ENCODE measurements around the gene GPR152.
"Not testable (repeated sequence)": the region's sequence is repeated elsewhere in the genome, so short reads cannot be mapped to it uniquely, and the experiment has no call there.

The GPR152 gene

GRCh38 chr11:67489203-67489884, 36.8 kb upstream of the GPR152 start:
- no peak for DNase-seq (ENCODE audit: low read depth)

GRCh38 chr11:67486481-67487195, 34.1 kb upstream of the GPR152 start:
- no peak for DNase-seq (ENCODE audit: low read depth)

GRCh38 chr11:67485873-67486361, 33.4 kb upstream of the GPR152 start:
- not testable (repeated sequence) for DNase-seq (ENCODE audit: low read depth)

GRCh38 chr11:67484847-67485311, 32.4 kb upstream of the GPR152 start:
- no peak for DNase-seq (ENCODE audit: low read depth)

- no peak for DNase-seq (ENCODE audit: low read depth)
Observed at GRCh38 chr11:67483831-67484665, 31.5 kb upstream of the GPR152 start.

GRCh38 chr11:67482827-67483798, 30.6 kb upstream of the GPR152 start, which contains the start of gene AIP:
Gene AIP (plus strand): TSS chr11:67483026. CDS start chr11:67483159, 133 bp downstream.
- peak; percentile 90 for DNase-seq (ENCODE audit: low read depth)

- no peak for DNase-seq (ENCODE audit: low read depth)
Observed at GRCh38 chr11:67482275-67482826, 29.8 kb upstream of the GPR152 start.

- not testable (repeated sequence) for DNase-seq (ENCODE audit: low read depth)
Observed at GRCh38 chr11:67477344-67478050, 25.0 kb upstream of the GPR152 start.

- DNase-seq (ENCODE audit: low read depth): not testable (repeated sequence)
Observed at GRCh38 chr11:67476692-67477091, 24.2 kb upstream of the GPR152 start.

- DNase-seq (ENCODE audit: low read depth): no peak
Observed at GRCh38 chr11:67472882-67473281, 20.4 kb upstream of the GPR152 start.

- no peak for DNase-seq (ENCODE audit: low read depth)
Observed at GRCh38 chr11:67470337-67471002, 17.9 kb upstream of the GPR152 start.

- no peak for DNase-seq (ENCODE audit: low read depth)
Observed at GRCh38 chr11:67469508-67469811, 16.9 kb upstream of the GPR152 start.

- peak; percentile 86 for DNase-seq (ENCODE audit: low read depth)
Observed at GRCh38 chr11:67468759-67469507, 16.4 kb upstream of the GPR152 start, which contains the start of gene TMEM134. Gene TMEM134 (minus strand): TSS chr11:67469251. CDS start chr11:67469192, 59 bp downstream.

GRCh38 chr11:67468456-67468758, 15.9 kb upstream of the GPR152 start:
- DNase-seq (ENCODE audit: low read depth): no peak

GRCh38 chr11:67468056-67468455, 15.5 kb upstream of the GPR152 start:
- DNase-seq (ENCODE audit: low read depth): no peak

GRCh38 chr11:67466962-67467771, 14.6 kb upstream of the GPR152 start:
- no peak for DNase-seq (ENCODE audit: low read depth)

GRCh38 chr11:67466367-67466766, 13.8 kb upstream of the GPR152 start:
- DNase-seq (ENCODE audit: low read depth): no peak

- not testable (repeated sequence) for DNase-seq (ENCODE audit: low read depth)
Observed at GRCh38 chr11:67465530-67465929, 13.0 kb upstream of the GPR152 start.
